ENCODE results near the gene SPATA13.

SPATA13 gene

GRCh38 chr13:24223341-24224231 lies 63.1 kb downstream of the SPATA13 start:
- DNase-seq (ENCODE audit: low read depth), result no peak

- no peak for DNase-seq (ENCODE audit: low read depth)
These were observed 63.7 kb downstream of the SPATA13 start for GRCh38 chr13:24224232-24224680.

GRCh38 chr13:24225062-24225461 lies 64.5 kb downstream of the SPATA13 start:
- DNase-seq (ENCODE audit: low read depth), result no peak

GRCh38 chr13:24225930-24226329 lies 65.4 kb downstream of the SPATA13 start:
- DNase-seq (ENCODE audit: low read depth), result no peak

GRCh38 chr13:24226762-24227161 lies 66.2 kb downstream of the SPATA13 start:
- DNase-seq (ENCODE audit: low read depth), result no peak

GRCh38 chr13:24228852-24229458 lies 68.4 kb downstream of the SPATA13 start:
- DNase-seq (ENCODE audit: low read depth), result no peak

- no peak for DNase-seq (ENCODE audit: low read depth)
These were observed 70.0 kb downstream of the SPATA13 start for GRCh38 chr13:24230428-24231072.

GRCh38 chr13:24231377-24231776 lies 70.9 kb downstream of the SPATA13 start:
- DNase-seq (ENCODE audit: low read depth), result no peak

GRCh38 chr13:24232037-24232436 lies 71.5 kb downstream of the SPATA13 start:
- no peak for DNase-seq (ENCODE audit: low read depth)

- no peak for DNase-seq (ENCODE audit: low read depth)
These were observed 72.0 kb downstream of the SPATA13 start for GRCh38 chr13:24232474-24232873.

GRCh38 chr13:24233351-24233901 lies 72.9 kb downstream of the SPATA13 start:
- DNase-seq (ENCODE audit: low read depth), result no peak

- no peak for DNase-seq (ENCODE audit: low read depth)
These were observed 73.8 kb downstream of the SPATA13 start for GRCh38 chr13:24234200-24234915.

- DNase-seq (ENCODE audit: low read depth), result no peak
These were observed 76.8 kb downstream of the SPATA13 start for GRCh38 chr13:24237356-24237755.

GRCh38 chr13:24241336-24241735 lies 80.8 kb downstream of the SPATA13 start:
- DNase-seq (ENCODE audit: low read depth), result no peak

- no peak for DNase-seq (ENCODE audit: low read depth)
These were observed 81.6 kb downstream of the SPATA13 start for GRCh38 chr13:24242100-24242499.

- DNase-seq (ENCODE audit: low read depth), result no peak
These were observed 82.8 kb downstream of the SPATA13 start for GRCh38 chr13:24243302-24243701.

- no peak for DNase-seq (ENCODE audit: low read depth)
These were observed 84.3 kb downstream of the SPATA13 start for GRCh38 chr13:24244802-24245201.

- no peak for DNase-seq (ENCODE audit: low read depth)
These were observed 86.5 kb downstream of the SPATA13 start for GRCh38 chr13:24247016-24247415.

- no peak for DNase-seq (ENCODE audit: low read depth)
These were observed 89.1 kb downstream of the SPATA13 start for GRCh38 chr13:24249624-24250023.

- no peak for DNase-seq (ENCODE audit: low read depth)
These were observed 90.0 kb downstream of the SPATA13 start for GRCh38 chr13:24250376-24251057.

- DNase-seq (ENCODE audit: low read depth), result no peak
These were observed 91.0 kb downstream of the SPATA13 start for GRCh38 chr13:24251525-24251924.

Data from HS-27A (cell line).